ENCODE results near the gene STK32C.
"Not testable (repeated sequence)": the region's sequence is repeated elsewhere in the genome, so short reads cannot be mapped to it uniquely, and the experiment has no call there.

STK32C gene

DNA sequence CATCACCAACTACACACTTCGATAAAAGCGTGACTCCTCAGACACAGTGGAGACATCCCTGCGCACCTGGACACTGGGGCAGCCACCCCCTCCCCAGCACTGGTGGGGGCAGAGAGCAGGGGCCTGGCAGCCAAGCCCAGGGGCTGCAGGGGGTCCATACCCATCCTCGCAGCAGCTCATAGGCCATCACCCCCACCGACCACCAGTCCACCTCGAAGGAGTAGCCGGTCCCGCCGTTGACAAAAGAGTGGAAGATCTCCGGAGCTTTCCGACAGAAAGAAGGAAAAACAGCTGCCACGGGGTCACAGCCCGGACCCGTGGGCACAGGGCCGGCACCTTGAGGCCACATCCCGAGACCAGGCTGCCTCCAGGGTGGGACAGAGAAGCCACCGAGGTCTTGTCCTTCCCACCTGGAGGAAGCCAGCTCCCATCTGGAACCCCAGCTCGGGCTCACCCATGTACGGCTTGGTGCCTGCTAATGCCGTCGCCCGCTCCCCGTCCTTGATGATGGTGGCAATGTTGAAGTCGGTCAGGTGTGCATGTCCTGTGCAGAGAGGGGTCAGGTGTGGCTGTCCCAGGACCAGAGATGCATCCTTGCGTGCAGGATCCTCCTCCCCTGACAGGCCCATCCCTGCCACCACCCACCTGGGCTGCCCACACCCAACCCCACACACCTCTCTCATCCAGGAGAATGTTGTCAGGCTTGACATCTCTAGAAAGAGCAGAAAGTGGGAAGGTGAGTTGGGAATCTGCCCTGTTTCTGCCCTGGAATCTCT is 82.5 kb downstream of the STK32C start:
- Histone ChIP-seq H3K9me3 (ENCODE audit: insufficient read depth, low read depth, low read length) (no peaks in the 10 kb centered on the region), H3K9ac (ENCODE audit: low read depth, low read length) (no peak overlapping the region), H3K27me3 (ENCODE audit: insufficient read depth, low read length) (no peaks in the 10 kb centered on the region), H3K36me3 (ENCODE audit: insufficient read depth, low read depth, low read length) (no peaks in the 10 kb centered on the region), H3K27ac (ENCODE audit: low read length) (no peak overlapping the region), H3K4me1 (ENCODE audit: insufficient read depth, low read length) (no peaks in the 10 kb centered on the region), H3K4me3 (ENCODE audit: low read length) (no peak overlapping the region)

DNA sequence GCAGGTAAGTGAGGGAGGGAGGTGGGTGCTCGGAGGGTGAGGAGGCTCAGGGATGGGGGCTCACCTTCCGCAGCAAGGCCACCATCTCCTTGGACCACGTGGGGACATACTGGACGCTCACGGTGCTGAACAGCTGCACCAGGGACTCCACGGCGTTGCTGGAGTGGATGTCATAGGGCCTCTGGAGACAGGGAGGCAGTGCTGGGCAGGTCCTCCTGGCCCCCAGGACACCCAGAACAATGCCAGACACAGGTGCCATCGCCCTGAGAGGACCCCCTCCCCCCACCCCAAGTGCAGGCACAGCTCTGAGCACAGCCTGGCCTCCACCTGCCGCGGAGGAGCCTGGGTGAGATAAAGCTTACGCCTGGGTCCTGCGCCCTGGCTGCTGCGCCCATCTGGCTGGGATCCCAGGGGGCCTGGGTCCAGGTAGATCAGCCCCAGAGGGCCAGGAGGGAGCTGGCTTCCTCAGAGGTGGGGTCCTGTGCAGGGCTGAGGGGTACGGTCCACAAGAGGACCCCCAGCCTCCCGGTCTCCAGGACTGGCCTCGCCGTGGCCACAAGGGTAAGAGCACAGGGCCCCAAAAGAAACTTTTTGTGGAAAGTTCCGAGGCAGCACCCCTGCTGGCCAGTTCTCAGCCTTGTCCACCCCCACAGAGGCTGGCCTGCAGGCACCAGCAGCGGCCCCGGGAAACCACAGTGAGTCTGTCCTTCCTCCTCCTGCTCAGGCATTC is 83.2 kb downstream of the STK32C start:
- H3K4me1 ChIP-seq (ENCODE audit: insufficient read depth, low read length), result no peaks in the 10 kb centered on the region
- no peaks in the 10 kb centered on the region for H3K9me3 ChIP-seq (ENCODE audit: insufficient read depth, low read depth, low read length)
- H3K4me3 ChIP-seq (ENCODE audit: low read length), result no peak overlapping the region
- no peak overlapping the region for H3K9ac ChIP-seq (ENCODE audit: low read depth, low read length)
- H3K27ac ChIP-seq (ENCODE audit: low read length), result no peak overlapping the region
- H3K36me3 ChIP-seq (ENCODE audit: insufficient read depth, low read depth, low read length), result no peaks in the 10 kb centered on the region
- no peaks in the 10 kb centered on the region for H3K27me3 ChIP-seq (ENCODE audit: insufficient read depth, low read length)

DNA sequence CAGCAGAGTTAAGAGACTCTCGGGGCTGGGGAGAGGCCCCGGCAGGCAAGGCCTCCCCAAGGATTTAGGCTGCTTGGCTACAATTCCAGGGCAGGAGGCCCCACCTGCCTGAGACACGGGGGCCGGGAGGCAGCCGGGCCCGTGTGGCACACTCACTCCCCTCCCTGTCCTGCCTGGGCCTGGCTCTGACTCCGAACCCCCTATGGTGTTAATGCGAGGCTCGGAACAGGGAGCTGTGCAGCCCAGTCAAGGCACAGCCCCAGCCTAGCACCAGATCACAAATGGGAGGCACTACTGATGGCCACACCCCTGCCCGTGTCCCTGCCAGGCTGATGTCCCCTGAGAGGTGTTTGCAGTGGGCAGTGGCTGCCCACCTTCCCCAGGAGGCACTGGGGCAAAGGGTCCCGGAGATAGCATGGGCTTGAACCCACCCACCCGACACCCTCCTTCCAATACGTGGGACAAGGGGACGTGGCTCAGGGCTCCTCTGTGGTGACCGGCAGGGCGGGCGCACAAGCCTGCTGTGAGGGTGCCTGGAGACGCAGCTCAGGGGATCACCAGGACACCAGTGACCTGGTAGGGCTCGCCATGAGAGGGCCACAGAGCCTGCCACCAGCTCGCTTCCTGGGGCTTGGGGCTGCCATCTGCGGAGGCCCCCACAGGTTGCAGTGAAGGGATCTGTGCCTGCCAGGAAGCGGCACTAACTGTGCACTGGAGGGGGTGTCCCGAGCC is 84.0 kb downstream of the STK32C start:
- H3K27ac ChIP-seq (ENCODE audit: low read length), result no peak overlapping the region
- no peak overlapping the region for H3K9ac ChIP-seq (ENCODE audit: low read depth, low read length)
- H3K9me3 ChIP-seq (ENCODE audit: insufficient read depth, low read depth, low read length), result peaks cover 2% of the 10 kb centered on the region; the same call in 1 of the 2 replicates
- no peak overlapping the region for H3K4me3 ChIP-seq (ENCODE audit: low read length)
- H3K4me1 ChIP-seq (ENCODE audit: insufficient read depth, low read length), result no peaks in the 10 kb centered on the region
- no peaks in the 10 kb centered on the region for H3K27me3 ChIP-seq (ENCODE audit: insufficient read depth, low read length)
- no peaks in the 10 kb centered on the region for H3K36me3 ChIP-seq (ENCODE audit: insufficient read depth, low read depth, low read length)

DNA sequence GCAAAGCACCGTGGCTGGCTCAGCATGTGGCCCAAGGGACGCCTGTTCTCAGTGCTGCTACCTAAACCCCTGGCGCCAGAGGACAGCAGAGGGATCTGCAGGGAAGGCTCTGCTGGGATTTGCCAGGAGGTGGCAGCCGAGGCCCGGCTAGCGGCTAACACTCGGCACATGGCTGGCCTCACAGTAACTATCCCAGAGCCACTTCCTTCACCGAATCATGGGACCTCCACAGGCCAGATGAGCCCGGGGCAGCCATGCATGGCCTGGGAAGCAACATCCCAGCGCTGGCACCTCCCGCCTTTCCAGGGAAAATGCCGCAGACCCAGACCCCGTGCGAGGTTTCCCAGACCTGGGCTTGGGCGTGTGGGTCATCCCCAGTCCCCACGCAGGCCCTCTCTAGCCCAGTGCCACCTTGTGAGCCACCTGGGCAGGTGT is 84.6 kb downstream of the STK32C start:
- Histone ChIP-seq H3K4me1 (ENCODE audit: insufficient read depth, low read length) (no peaks in the 10 kb centered on the region), H3K27ac (ENCODE audit: low read length) (no peak overlapping the region), H3K4me3 (ENCODE audit: low read length) (no peak overlapping the region), H3K36me3 (ENCODE audit: insufficient read depth, low read depth, low read length) (no peaks in the 10 kb centered on the region), H3K9ac (ENCODE audit: low read depth, low read length) (no peak overlapping the region), H3K9me3 (ENCODE audit: insufficient read depth, low read depth, low read length) (peaks cover 8% of the 10 kb centered on the region), H3K27me3 (ENCODE audit: insufficient read depth, low read length) (no peaks in the 10 kb centered on the region)

DNA sequence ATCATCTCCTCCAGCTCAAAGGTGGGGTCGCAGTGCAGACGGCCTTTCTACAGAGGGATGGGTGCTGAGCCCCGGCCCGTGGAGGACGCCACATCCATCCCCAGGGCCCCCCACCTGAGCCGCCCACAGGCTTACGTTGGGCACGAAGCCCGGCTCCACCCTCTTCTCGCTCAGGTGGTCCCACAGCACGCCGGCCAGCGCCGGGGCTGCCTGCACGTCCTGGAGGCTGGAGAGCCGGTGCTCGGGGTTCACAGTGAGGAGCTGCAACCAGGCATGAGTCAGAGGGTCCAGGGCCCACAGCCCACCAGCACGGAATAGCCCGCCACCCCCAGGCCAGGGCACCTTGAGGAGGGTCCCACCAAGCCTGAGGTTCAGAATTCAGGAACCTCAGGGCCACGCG is 85.0 kb downstream of the STK32C start:
- Histone ChIP-seq H3K27me3 (ENCODE audit: insufficient read depth, low read length) (no peaks in the 10 kb centered on the region), H3K4me3 (ENCODE audit: low read length) (no peak overlapping the region), H3K27ac (ENCODE audit: low read length) (no peak overlapping the region), H3K36me3 (ENCODE audit: insufficient read depth, low read depth, low read length) (no peaks in the 10 kb centered on the region), H3K4me1 (ENCODE audit: insufficient read depth, low read length) (no peaks in the 10 kb centered on the region), H3K9ac (ENCODE audit: low read depth, low read length) (no peak overlapping the region), H3K9me3 (ENCODE audit: insufficient read depth, low read depth, low read length) (peaks cover 11% of the 10 kb centered on the region)

DNA sequence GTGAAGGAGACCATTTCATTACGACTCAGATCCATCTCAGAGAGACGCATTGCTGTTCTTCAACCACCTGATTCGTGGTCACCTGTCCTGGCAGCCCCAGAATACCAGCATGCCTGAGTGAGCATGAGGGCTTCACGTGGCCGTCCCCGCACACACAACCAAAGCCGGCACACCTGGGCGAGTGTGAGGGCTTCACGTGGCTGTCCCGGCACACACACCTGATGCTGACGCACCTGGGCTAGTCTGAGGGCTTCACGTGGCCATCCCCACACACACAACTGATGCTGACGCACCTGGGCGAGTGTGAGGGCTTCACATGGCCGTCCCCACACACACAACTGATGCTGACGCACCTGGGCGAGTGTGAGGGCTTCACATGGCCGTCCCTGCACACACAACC is 86.8 kb downstream of the STK32C start:
- H3K27me3 ChIP-seq (ENCODE audit: insufficient read depth, low read length); H3K36me3 ChIP-seq (ENCODE audit: insufficient read depth, low read depth, low read length); H3K4me3 ChIP-seq (ENCODE audit: low read length); H3K27ac ChIP-seq (ENCODE audit: low read length); H3K9ac ChIP-seq (ENCODE audit: low read depth, low read length); H3K4me1 ChIP-seq (ENCODE audit: insufficient read depth, low read length): not testable (repeated sequence)
- peaks cover 25% of the 10 kb centered on the region for H3K9me3 ChIP-seq (ENCODE audit: insufficient read depth, low read depth, low read length)

DNA sequence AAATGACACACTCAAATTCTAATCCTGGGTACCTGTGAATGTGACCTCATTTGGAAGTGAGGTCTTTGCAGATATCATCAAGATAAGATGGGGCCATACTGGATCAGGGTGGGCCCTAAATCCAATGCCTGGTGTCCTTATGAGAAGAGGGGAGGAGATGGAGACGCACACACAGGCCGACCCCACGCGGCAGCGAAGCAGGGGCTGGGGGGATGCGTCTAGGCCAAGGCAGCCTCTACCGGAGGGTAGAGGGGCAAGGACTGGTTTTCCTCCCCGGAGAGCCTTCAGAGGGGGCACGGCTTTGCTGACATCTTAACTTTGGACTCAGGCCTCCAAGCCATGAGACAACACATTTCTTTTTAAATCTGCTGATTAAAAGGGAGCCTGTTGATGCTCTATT is 87.7 kb downstream of the STK32C start:
- H3K9me3 ChIP-seq (ENCODE audit: insufficient read depth, low read depth, low read length), result peaks cover 27% of the 10 kb centered on the region
- H3K36me3 ChIP-seq (ENCODE audit: insufficient read depth, low read depth, low read length), result no peaks in the 10 kb centered on the region
- no peaks in the 10 kb centered on the region for H3K4me1 ChIP-seq (ENCODE audit: insufficient read depth, low read length)
- H3K27ac ChIP-seq (ENCODE audit: low read length), result no peak overlapping the region
- H3K9ac ChIP-seq (ENCODE audit: low read depth, low read length), result no peak overlapping the region
- H3K4me3 ChIP-seq (ENCODE audit: low read length), result no peak overlapping the region
- no peaks in the 10 kb centered on the region for H3K27me3 ChIP-seq (ENCODE audit: insufficient read depth, low read length)

DNA sequence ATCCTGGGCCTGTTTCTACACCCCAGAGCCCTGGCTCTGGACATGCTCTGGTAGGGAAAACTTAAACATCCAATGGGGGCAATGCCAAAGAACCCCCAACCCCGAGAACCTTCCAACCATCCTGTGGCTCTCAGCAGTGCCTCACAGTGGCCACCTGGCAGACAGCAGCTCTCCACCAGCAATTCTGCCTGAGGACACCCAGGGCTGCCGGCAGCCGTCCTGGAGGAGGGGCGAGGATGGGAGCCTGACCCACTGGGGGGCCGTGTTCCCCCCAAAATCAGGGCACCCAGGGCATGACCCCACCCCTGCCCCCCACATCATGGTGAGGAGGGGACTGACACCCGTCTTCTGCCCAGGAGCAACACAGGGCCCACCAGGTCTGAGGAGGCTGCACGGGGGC is 88.3 kb downstream of the STK32C start:
- Histone ChIP-seq H3K36me3 (ENCODE audit: insufficient read depth, low read depth, low read length) (no peaks in the 10 kb centered on the region), H3K27ac (ENCODE audit: low read length) (no peak overlapping the region), H3K4me1 (ENCODE audit: insufficient read depth, low read length) (no peaks in the 10 kb centered on the region), H3K9ac (ENCODE audit: low read depth, low read length) (no peak overlapping the region), H3K9me3 (ENCODE audit: insufficient read depth, low read depth, low read length) (peaks cover 32% of the 10 kb centered on the region), H3K27me3 (ENCODE audit: insufficient read depth, low read length) (no peaks in the 10 kb centered on the region), H3K4me3 (ENCODE audit: low read length) (no peak overlapping the region)

DNA sequence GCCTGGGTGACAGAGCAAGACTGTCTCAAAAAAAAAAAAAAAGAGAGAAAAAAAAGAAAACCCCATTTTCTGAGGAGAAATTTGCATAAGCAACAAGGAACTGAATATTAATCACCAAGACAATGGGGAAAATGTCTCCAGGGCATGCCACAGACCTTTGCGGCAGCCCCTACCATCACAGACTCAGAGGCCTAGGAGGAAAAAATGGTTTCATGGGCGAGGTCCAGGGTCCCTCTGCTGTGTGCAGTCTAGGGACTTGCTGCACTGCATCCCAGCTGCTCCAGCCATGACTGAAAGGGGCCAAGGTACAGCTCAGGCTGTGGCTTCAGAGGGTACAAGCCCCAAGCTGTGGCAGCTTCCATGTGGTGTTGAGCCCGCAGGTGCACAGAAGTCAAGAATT is 91.3 kb downstream of the STK32C start:
- H3K27me3 ChIP-seq (ENCODE audit: insufficient read depth, low read length); H3K27ac ChIP-seq (ENCODE audit: low read length); H3K36me3 ChIP-seq (ENCODE audit: insufficient read depth, low read depth, low read length); H3K4me3 ChIP-seq (ENCODE audit: low read length); H3K4me1 ChIP-seq (ENCODE audit: insufficient read depth, low read length); H3K9ac ChIP-seq (ENCODE audit: low read depth, low read length): not testable (repeated sequence)
- H3K9me3 ChIP-seq (ENCODE audit: insufficient read depth, low read depth, low read length), result peaks cover 41% of the 10 kb centered on the region

DNA sequence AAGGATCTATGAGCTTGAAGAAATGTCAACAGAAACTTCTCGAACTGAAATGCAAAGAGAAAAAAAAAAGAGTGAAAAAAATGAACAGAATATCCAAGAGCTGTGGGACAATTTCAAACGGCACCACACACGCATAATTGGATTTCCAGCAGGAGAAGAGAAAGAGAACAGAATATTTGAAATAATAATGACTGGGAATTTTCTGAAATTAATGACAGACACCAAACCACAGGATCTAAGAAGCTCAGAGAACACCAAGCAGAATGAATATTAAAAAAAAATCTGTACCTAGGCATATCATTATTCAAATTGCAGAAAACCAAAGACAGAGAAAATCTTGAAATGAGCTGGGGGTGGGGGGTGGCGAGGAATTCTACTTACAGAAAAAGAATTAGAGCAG is 93.8 kb downstream of the STK32C start:
- H3K27ac ChIP-seq (ENCODE audit: low read length), result no peak overlapping the region
- no peak overlapping the region for H3K9ac ChIP-seq (ENCODE audit: low read depth, low read length)
- H3K4me3 ChIP-seq (ENCODE audit: low read length), result no peak overlapping the region
- no peaks in the 10 kb centered on the region for H3K36me3 ChIP-seq (ENCODE audit: insufficient read depth, low read depth, low read length)
- no peaks in the 10 kb centered on the region for H3K27me3 ChIP-seq (ENCODE audit: insufficient read depth, low read length)
- H3K4me1 ChIP-seq (ENCODE audit: insufficient read depth, low read length), result no peaks in the 10 kb centered on the region
- peaks cover 40% of the 10 kb centered on the region for H3K9me3 ChIP-seq (ENCODE audit: insufficient read depth, low read depth, low read length)

DNA sequence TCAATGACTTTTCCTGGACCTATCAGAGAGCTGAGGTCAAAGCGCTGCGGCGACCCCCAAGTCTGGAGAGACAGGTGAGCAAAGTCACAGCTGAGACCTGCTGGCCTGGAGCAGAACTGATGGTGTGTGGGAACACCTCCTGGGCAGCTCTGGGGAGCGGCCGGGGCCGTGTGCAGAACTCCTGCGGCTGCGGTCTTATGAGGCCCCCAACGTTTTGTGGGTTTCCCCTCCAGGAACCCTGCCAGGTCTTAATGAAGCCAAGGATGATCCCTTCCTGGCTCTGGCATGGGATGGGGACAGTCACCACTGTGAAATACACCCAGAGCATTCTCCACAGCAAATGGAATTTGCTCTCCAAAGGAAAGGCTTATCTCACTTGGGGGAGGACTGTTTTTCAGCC is 94.9 kb downstream of the STK32C start:
- H3K4me1 ChIP-seq (ENCODE audit: insufficient read depth, low read length), result no peaks in the 10 kb centered on the region
- H3K9ac ChIP-seq (ENCODE audit: low read depth, low read length), result no peak overlapping the region
- no peaks in the 10 kb centered on the region for H3K27me3 ChIP-seq (ENCODE audit: insufficient read depth, low read length)
- no peaks in the 10 kb centered on the region for H3K36me3 ChIP-seq (ENCODE audit: insufficient read depth, low read depth, low read length)
- H3K4me3 ChIP-seq (ENCODE audit: low read length), result no peak overlapping the region
- no peak overlapping the region for H3K27ac ChIP-seq (ENCODE audit: low read length)
- H3K9me3 ChIP-seq (ENCODE audit: insufficient read depth, low read depth, low read length), result peaks cover 31% of the 10 kb centered on the region

DNA sequence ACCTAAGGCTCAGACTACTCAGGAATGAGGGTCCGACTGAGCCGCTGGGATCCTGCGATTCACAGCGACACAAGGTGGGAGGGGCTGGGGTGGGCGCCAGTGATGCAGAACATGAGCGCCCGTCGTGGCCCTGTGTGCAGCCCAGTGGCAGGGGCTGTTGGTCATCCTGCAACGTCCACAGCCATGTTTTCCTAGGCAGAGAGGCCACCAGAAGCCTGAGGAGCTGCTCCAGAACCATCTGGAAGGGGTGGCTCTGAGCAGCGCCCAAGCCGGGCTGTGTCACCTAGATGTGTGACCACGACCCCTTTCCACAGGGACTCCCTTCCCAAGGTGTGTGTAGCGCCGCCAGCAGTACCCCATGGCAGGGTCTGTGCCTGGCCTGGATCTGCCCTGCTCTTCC is 96.5 kb downstream of the STK32C start:
- H3K27me3 ChIP-seq (ENCODE audit: insufficient read depth, low read length), result no peaks in the 10 kb centered on the region
- no peaks in the 10 kb centered on the region for H3K36me3 ChIP-seq (ENCODE audit: insufficient read depth, low read depth, low read length)
- no peaks in the 10 kb centered on the region for H3K4me1 ChIP-seq (ENCODE audit: insufficient read depth, low read length)
- H3K4me3 ChIP-seq (ENCODE audit: low read length), result no peak overlapping the region
- no peak overlapping the region for H3K27ac ChIP-seq (ENCODE audit: low read length)
- H3K9ac ChIP-seq (ENCODE audit: low read depth, low read length), result no peak overlapping the region
- H3K9me3 ChIP-seq (ENCODE audit: insufficient read depth, low read depth, low read length), result peaks cover 18% of the 10 kb centered on the region; the same call in 1 of the 2 replicates
